Mucosa of descending colon (tissue), 3 donors: ENCODE measurements around the gene DHX30. TPM values are rescaled to one million over a fixed set of nuclear protein-coding genes. Genes with fewer than 3 reads are reported as not detected.

Experiments
- ATAC-seq: fragments of 200-7000 bp; cut with Tn5 transposase; one replicate; pipeline ENCODE4 v1.9.1; 2020; ENCODE audit warnings: mild to moderate bottlenecking, moderate library complexity
- DNase-seq, 3 donors: peaks; one replicate each; pipeline ENCODE4 v3.0.0-alpha.2; 2020
- H3K36me3 ChIP-seq: fragments of 200-600 bp; one replicate; pipeline ENCODE4 v1.8.0; 2021; ENCODE audit warnings: low read depth, mild to moderate bottlenecking
- H3K4me1 ChIP-seq: fragments of 200-600 bp; one replicate; pipeline ENCODE4 v1.8.0; 2021; ENCODE audit warnings: low read depth, mild to moderate bottlenecking
- H3K4me3 ChIP-seq: fragments of 200-600 bp; one replicate; pipeline ENCODE4 v1.8.0; 2021; ENCODE audit warnings: mild to moderate bottlenecking
- H3K9me3 ChIP-seq: fragments of 200-600 bp; one replicate; pipeline ENCODE4 v1.8.0; 2021; ENCODE audit warnings: mild to moderate bottlenecking
- intact Hi-C, 2 donors: fragments of 100-400 bp; cut with DNase I in 1 of 2; cut with micrococcal nuclease in 1 of 2; formaldehyde crosslinking; loops; one replicate each; pipeline versions ENCODE4 v1.11.0 to v1.11.1; 2022; cut with DNase I, micrococcal nuclease
- total RNA-seq, 3 donors: library from RNA; stranded (reverse); fragmentation: NEBNext Ultra II Directional in 2 of 3; extraction: Animal tissue kit (Norgen Biotek cat#: 25700) in 2 of 3; gene quantifications; one replicate each; pipeline versions ENCODE4 v1.2.1 to v1.2.4, GENCODE V29; 2021 to 2023
- TF ChIP-seq, protein P1 (sequence below): fragments of 200-600 bp; IDR thresholded peaks from one replicate; pipeline ENCODE4 v1.8.0; 2022; ENCODE audit warnings: antibody characterized with exemption, mild to moderate bottlenecking
- donor health status: DM: no; HTN: no; CAD: no; lungs with moderate emphysema.
- donor health status: DM: no; HTN: no; CAD: no.
- donor health status: DM: no; HTN: yes; CAD: no.

DHX30 gene
- total RNA-seq, 3 donors from 2014 or later, result 44.5 to 65.3 (median 45.7) TPM

- peaks cover 5% of the 10 kb centered on the region for H3K36me3 ChIP-seq
- intact Hi-C loops, result no loop called here
- ATAC-seq (no peak), DNase-seq (no peak)
- H3K4me3 ChIP-seq, result no peak overlapping the region
- no peaks in the 10 kb centered on the region for H3K9me3 ChIP-seq
- TF ChIP-seq, protein P1, sequence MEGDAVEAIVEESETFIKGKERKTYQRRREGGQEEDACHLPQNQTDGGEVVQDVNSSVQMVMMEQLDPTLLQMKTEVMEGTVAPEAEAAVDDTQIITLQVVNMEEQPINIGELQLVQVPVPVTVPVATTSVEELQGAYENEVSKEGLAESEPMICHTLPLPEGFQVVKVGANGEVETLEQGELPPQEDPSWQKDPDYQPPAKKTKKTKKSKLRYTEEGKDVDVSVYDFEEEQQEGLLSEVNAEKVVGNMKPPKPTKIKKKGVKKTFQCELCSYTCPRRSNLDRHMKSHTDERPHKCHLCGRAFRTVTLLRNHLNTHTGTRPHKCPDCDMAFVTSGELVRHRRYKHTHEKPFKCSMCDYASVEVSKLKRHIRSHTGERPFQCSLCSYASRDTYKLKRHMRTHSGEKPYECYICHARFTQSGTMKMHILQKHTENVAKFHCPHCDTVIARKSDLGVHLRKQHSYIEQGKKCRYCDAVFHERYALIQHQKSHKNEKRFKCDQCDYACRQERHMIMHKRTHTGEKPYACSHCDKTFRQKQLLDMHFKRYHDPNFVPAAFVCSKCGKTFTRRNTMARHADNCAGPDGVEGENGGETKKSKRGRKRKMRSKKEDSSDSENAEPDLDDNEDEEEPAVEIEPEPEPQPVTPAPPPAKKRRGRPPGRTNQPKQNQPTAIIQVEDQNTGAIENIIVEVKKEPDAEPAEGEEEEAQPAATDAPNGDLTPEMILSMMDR, result no peak
- H3K4me1 ChIP-seq, result no peaks in the 10 kb centered on the region
Observed at GRCh38 chr3:47836986-47837385, 34.0 kb downstream of the DHX30 start.

- H3K4me1 ChIP-seq, result no peaks in the 10 kb centered on the region
- H3K36me3 ChIP-seq, result peaks cover 11% of the 10 kb centered on the region
- ATAC-seq (no peak), DNase-seq (no peak)
- intact Hi-C loops, result no loop called here
- H3K4me3 ChIP-seq, result no peak overlapping the region
- no peaks in the 10 kb centered on the region for H3K9me3 ChIP-seq
- TF ChIP-seq, protein P1, result no peak
Observed at GRCh38 chr3:47838503-47838902, 35.6 kb downstream of the DHX30 start.

- no peaks in the 10 kb centered on the region for H3K4me1 ChIP-seq
- TF ChIP-seq, protein P1, result no peak
- intact Hi-C loops, result loop anchor here in 1 of 2 donors (10.0 kb wide), 1 partner anchor 313 kb away; no protein-coding TSS in a partner anchor
- ATAC-seq, result no peak
- H3K36me3 ChIP-seq, result peaks cover 23% of the 10 kb centered on the region
- H3K4me3 ChIP-seq, result no peak overlapping the region
- no peak for DNase-seq
- no peaks in the 10 kb centered on the region for H3K9me3 ChIP-seq
Observed at GRCh38 chr3:47841786-47842349, 38.9 kb downstream of the DHX30 start.

DNA sequence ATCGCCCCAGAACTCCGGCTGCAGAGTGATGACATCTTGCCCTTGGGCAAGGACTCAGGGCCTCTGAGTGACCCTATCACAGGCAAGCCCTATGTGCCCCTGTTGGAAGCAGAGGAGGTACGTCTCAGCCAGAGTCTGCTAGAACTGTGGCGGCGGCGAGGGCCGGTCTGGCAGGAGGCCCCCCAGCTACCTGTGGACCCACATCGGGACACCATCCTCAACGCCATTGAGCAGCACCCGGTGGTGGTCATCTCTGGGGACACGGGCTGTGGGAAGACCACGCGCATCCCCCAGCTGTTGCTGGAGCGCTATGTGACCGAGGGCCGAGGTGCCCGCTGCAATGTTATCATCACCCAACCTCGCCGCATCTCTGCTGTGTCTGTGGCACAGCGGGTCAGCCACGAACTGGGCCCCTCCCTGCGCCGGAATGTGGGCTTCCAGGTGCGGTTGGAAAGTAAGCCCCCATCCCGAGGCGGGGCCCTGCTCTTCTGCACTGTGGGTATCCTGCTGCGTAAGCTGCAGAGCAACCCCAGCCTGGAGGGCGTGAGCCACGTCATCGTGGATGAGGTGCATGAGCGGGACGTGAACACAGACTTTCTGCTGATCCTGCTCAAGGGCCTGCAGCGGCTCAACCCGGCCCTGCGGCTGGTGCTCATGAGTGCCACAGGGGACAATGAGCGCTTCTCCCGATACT lies 43.4 kb downstream of the DHX30 start:
- intact Hi-C loops, result loop anchor here in 1 of 2 donors (10.0 kb wide), 1 partner anchor 308 kb away; no protein-coding TSS in a partner anchor
- TF ChIP-seq, protein P1, result no peak
- H3K4me1 ChIP-seq, result no peaks in the 10 kb centered on the region
- H3K4me3 ChIP-seq, result no peak overlapping the region
- H3K36me3 ChIP-seq, result peaks cover 23% of the 10 kb centered on the region
- ATAC-seq (no peak), DNase-seq (no peak)
- no peaks in the 10 kb centered on the region for H3K9me3 ChIP-seq

- intact Hi-C loops, result loop anchor here in 1 of 2 donors (10.0 kb wide), 1 partner anchor 308 kb away; no protein-coding TSS in a partner anchor
- ATAC-seq (no peak), DNase-seq (no peak)
- Histone ChIP-seq H3K36me3 (peaks cover 23% of the 10 kb centered on the region), H3K4me1 (no peaks in the 10 kb centered on the region), H3K9me3 (no peaks in the 10 kb centered on the region), H3K4me3 (no peak overlapping the region)
- TF ChIP-seq, protein P1, result no peak
Observed at GRCh38 chr3:47846880-47847248, 43.9 kb downstream of the DHX30 start.
